Mucosa of descending colon (tissue), 3 donors: ENCODE data around the gene SPCS2. TPM values are rescaled to one million over a fixed set of nuclear protein-coding genes. Genes with fewer than 3 reads are reported as not detected.
A peak's percentile ranks its signal among the peaks of the same experiment; 100 is the strongest.

ENCODE experiments used
- ATAC-seq: fragments of 200-7000 bp; cut with Tn5 transposase; one replicate; pipeline ENCODE4 v1.9.1; 2020; ENCODE audit warnings: mild to moderate bottlenecking, moderate library complexity
- DNase-seq, 3 donors: peaks; one replicate each; pipeline ENCODE4 v3.0.0-alpha.2; 2020
- H3K36me3 ChIP-seq: fragments of 200-600 bp; one replicate; pipeline ENCODE4 v1.8.0; 2021; ENCODE audit warnings: low read depth, mild to moderate bottlenecking
- H3K4me1 ChIP-seq: fragments of 200-600 bp; one replicate; pipeline ENCODE4 v1.8.0; 2021; ENCODE audit warnings: low read depth, mild to moderate bottlenecking
- H3K4me3 ChIP-seq: fragments of 200-600 bp; one replicate; pipeline ENCODE4 v1.8.0; 2021; ENCODE audit warnings: mild to moderate bottlenecking
- H3K9me3 ChIP-seq: fragments of 200-600 bp; one replicate; pipeline ENCODE4 v1.8.0; 2021; ENCODE audit warnings: mild to moderate bottlenecking
- CTCF ChIP-seq: fragments of 200-600 bp; IDR thresholded peaks from one replicate; pipeline ENCODE4 v1.8.0; 2022; ENCODE audit warnings: antibody characterized with exemption, mild to moderate bottlenecking
- intact Hi-C, 2 donors: fragments of 100-400 bp; cut with DNase I in 1 of 2; cut with micrococcal nuclease in 1 of 2; formaldehyde crosslinking; loops; one replicate each; pipeline versions ENCODE4 v1.11.0 to v1.11.1; 2022; cut with DNase I, micrococcal nuclease
- total RNA-seq, 3 donors: library from RNA; stranded (reverse); fragmentation: NEBNext Ultra II Directional in 2 of 3; extraction: Animal tissue kit (Norgen Biotek cat#: 25700) in 2 of 3; gene quantifications; one replicate each; pipeline versions ENCODE4 v1.2.1 to v1.2.4, GENCODE V29; 2021 to 2023
- donor health status: DM: no; HTN: no; CAD: no; lungs with moderate emphysema.
- donor health status: DM: no; HTN: no; CAD: no.
- donor health status: DM: no; HTN: yes; CAD: no.

SPCS2 gene
- total RNA-seq, 3 donors from 2014 or later, result 117 to 160 (median 119) TPM

- intact Hi-C loops, result no loop called here
- Histone ChIP-seq H3K36me3 (no peaks in the 10 kb centered on the region), H3K4me1 (no peaks in the 10 kb centered on the region), H3K4me3 (no peak overlapping the region), H3K9me3 (no peaks in the 10 kb centered on the region)
- TF ChIP-seq CTCF, result no peak
- DNase-seq (no peak), ATAC-seq (no peak)
Observed at GRCh38 chr11:74923125-74923524, 25.9 kb upstream of the SPCS2 start.

- no peak for TF ChIP-seq CTCF
- no peak for ATAC-seq
- Histone ChIP-seq H3K4me3 (no peak overlapping the region), H3K9me3 (no peaks in the 10 kb centered on the region), H3K4me1 (no peaks in the 10 kb centered on the region), H3K36me3 (no peaks in the 10 kb centered on the region)
- no peak for DNase-seq
- intact Hi-C loops, result loop anchor here (5.0 kb wide), 1 partner anchor 107 kb away; no protein-coding TSS in a partner anchor
Observed at GRCh38 chr11:74925281-74925680, 23.8 kb upstream of the SPCS2 start.

- DNase-seq (no peak), ATAC-seq (no peak)
- intact Hi-C loops, result loop anchor here (5.0 kb wide), 1 partner anchor 106 kb away; no protein-coding TSS in a partner anchor
- Histone ChIP-seq H3K9me3 (no peaks in the 10 kb centered on the region), H3K4me1 (no peaks in the 10 kb centered on the region), H3K36me3 (no peaks in the 10 kb centered on the region), H3K4me3 (no peak overlapping the region)
- no peak for TF ChIP-seq CTCF
Observed at GRCh38 chr11:74926304-74927030, 22.6 kb upstream of the SPCS2 start.

GRCh38 chr11:74927496-74927895 is 21.6 kb upstream of the SPCS2 start:
- Histone ChIP-seq H3K9me3 (no peaks in the 10 kb centered on the region), H3K36me3 (no peaks in the 10 kb centered on the region), H3K4me3 (no peak overlapping the region), H3K4me1 (no peaks in the 10 kb centered on the region)
- intact Hi-C loops, result loop anchor here (5.0 kb wide), 1 partner anchor 105 kb away; no protein-coding TSS in a partner anchor
- no peak for DNase-seq
- ATAC-seq, result no peak
- TF ChIP-seq CTCF, result no peak

GRCh38 chr11:74929431-74930363 is 19.4 kb upstream of the SPCS2 start:
- Histone ChIP-seq H3K9me3 (no peaks in the 10 kb centered on the region), H3K4me1 (no peaks in the 10 kb centered on the region), H3K4me3 (no peak overlapping the region), H3K36me3 (no peaks in the 10 kb centered on the region)
- ATAC-seq (peak; percentile 85), DNase-seq (peak in 1 of 3 donors; percentile 91)
- TF ChIP-seq CTCF, result peak; percentile 74
- intact Hi-C loops, result loop anchor here (5.0 to 10.0 kb wide), 2 partner anchors 103 to 315 kb away; partner anchors contain the start of gene TPBGL (in 2 of the 2)
